ENCODE data around the gene PLA2G4C.

The PLA2G4C gene

DNA sequence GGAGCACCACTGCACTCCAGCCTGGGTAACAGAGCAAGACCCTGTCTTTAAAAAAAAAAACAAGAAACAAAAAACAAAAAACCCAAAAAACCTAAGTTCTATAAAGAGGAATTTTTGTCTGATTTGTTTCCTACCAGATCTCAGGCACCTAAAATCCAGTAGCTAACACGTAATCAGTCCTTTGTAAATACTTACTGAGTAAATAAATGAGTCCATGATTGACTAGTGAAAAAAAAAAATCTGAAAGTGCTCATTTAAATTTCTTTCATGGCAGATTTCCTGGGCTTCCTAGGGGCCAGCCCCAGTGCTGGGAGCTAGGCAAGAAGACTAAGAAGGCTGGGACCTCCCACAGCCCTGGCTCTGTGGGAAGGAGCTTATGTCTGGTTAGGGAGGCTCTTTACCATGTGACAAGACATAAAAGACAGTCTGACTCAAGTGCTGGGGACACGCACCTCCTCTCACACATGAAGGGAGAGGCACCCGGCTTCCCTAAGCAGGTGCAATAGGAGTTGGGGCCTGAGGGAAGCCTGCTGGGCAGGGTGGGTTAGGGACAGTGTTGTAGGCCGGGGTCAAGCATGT is 37.1 kb upstream of the PLA2G4C start:
- TF ChIP-seq ZBTB7A (IDR thresholded peaks at IDR 0.05; ENCODE audit: low read depth) (no peak), CREB1 (IDR thresholded peaks at IDR 0.05; ENCODE audit: low read depth) (no peak), FOXM1 (IDR thresholded peaks at IDR 0.05; ENCODE audit: borderline replicate concordance, low read depth) (no peak), EP300 (IDR thresholded peaks at IDR 0.05; ENCODE audit: borderline replicate concordance) (no peak), NFIC (IDR thresholded peaks at IDR 0.05) (no peak), CEBPB (IDR thresholded peaks at IDR 0.05) (no peak), EGR1 (IDR thresholded peaks at IDR 0.05) (no peak), TCF12 (IDR thresholded peaks at IDR 0.05; ENCODE audit: low read depth) (no peak), RAD21 (IDR thresholded peaks at IDR 0.05; ENCODE audit: low read depth) (no peak), YY1 (IDR thresholded peaks at IDR 0.05; ENCODE audit: low read depth) (no peak), TAF1 (IDR thresholded peaks at IDR 0.05; ENCODE audit: low read depth) (no peak), TEAD4 (IDR thresholded peaks at IDR 0.05) (no peak)
- TF ChIP-seq, protein P1, sequence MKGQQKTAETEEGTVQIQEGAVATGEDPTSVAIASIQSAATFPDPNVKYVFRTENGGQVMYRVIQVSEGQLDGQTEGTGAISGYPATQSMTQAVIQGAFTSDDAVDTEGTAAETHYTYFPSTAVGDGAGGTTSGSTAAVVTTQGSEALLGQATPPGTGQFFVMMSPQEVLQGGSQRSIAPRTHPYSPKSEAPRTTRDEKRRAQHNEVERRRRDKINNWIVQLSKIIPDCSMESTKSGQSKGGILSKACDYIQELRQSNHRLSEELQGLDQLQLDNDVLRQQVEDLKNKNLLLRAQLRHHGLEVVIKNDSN (IDR thresholded peaks at IDR 0.05): no peak
- TF ChIP-seq, protein P2, sequence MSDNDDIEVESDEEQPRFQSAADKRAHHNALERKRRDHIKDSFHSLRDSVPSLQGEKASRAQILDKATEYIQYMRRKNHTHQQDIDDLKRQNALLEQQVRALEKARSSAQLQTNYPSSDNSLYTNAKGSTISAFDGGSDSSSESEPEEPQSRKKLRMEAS (IDR thresholded peaks at IDR 0.05): no peak
- TF ChIP-seq, protein P3, sequence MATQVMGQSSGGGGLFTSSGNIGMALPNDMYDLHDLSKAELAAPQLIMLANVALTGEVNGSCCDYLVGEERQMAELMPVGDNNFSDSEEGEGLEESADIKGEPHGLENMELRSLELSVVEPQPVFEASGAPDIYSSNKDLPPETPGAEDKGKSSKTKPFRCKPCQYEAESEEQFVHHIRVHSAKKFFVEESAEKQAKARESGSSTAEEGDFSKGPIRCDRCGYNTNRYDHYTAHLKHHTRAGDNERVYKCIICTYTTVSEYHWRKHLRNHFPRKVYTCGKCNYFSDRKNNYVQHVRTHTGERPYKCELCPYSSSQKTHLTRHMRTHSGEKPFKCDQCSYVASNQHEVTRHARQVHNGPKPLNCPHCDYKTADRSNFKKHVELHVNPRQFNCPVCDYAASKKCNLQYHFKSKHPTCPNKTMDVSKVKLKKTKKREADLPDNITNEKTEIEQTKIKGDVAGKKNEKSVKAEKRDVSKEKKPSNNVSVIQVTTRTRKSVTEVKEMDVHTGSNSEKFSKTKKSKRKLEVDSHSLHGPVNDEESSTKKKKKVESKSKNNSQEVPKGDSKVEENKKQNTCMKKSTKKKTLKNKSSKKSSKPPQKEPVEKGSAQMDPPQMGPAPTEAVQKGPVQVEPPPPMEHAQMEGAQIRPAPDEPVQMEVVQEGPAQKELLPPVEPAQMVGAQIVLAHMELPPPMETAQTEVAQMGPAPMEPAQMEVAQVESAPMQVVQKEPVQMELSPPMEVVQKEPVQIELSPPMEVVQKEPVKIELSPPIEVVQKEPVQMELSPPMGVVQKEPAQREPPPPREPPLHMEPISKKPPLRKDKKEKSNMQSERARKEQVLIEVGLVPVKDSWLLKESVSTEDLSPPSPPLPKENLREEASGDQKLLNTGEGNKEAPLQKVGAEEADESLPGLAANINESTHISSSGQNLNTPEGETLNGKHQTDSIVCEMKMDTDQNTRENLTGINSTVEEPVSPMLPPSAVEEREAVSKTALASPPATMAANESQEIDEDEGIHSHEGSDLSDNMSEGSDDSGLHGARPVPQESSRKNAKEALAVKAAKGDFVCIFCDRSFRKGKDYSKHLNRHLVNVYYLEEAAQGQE (IDR thresholded peaks at IDR 0.05; ENCODE audit: low read depth): no peak

DNA sequence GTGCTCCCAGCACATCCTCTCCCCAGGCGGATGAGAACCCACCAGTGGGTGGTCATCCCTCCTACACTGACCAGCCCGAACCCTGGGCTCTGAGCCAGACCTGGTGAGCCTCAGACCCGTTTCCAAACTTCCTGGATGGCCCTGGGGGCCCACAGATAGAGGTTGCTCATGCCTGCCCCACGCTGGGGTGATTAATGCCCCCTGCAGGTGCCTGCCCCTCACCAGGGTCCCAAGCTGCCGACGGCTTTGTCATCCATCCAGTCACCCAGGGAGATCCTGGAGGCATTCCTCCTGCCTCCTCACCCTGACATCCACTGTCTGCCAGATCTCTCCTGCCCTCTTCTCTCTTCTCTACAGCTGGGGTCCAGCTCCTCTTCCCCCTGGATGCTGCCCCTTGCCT is 28.4 kb upstream of the PLA2G4C start:
- TF ChIP-seq TEAD4 (IDR thresholded peaks at IDR 0.05) (no peak), EGR1 (IDR thresholded peaks at IDR 0.05) (no peak), NFIC (IDR thresholded peaks at IDR 0.05) (no peak), TAF1 (IDR thresholded peaks at IDR 0.05; ENCODE audit: low read depth) (no peak), FOXM1 (IDR thresholded peaks at IDR 0.05; ENCODE audit: borderline replicate concordance, low read depth) (no peak), ZBTB7A (IDR thresholded peaks at IDR 0.05; ENCODE audit: low read depth) (no peak), YY1 (IDR thresholded peaks at IDR 0.05; ENCODE audit: low read depth) (no peak), CEBPB (IDR thresholded peaks at IDR 0.05) (no peak), TCF12 (IDR thresholded peaks at IDR 0.05; ENCODE audit: low read depth) (no peak), CREB1 (IDR thresholded peaks at IDR 0.05; ENCODE audit: low read depth) (no peak)
- TF ChIP-seq, protein P2 (IDR thresholded peaks at IDR 0.05): no peak
- TF ChIP-seq, protein P3 (IDR thresholded peaks at IDR 0.05; ENCODE audit: low read depth): no peak

DNA sequence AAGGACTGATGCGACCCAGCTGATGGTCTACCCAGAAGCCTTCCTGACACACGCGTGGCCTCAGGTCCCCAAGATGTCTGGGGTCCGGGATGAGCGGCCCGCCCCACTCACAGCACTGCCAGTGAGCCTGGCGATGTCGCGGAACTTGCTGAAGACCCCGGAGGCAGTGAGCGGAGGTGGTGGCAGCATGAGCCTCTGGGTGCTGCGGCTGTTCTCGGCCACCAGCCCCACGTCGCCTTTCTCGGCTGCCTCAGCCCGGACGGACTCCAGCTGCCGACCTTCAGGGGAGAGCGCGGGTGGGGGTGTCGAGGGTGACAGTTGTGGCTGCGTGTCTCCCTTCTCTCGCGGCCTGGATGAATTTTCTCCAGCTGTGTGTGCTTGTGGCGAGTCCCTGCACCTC is 26.8 kb upstream of the PLA2G4C start:
- no peak for TF ChIP-seq ZBTB7A (IDR thresholded peaks at IDR 0.05; ENCODE audit: low read depth)
- no peak for TF ChIP-seq NFIC (IDR thresholded peaks at IDR 0.05)
- TF ChIP-seq TAF1 (IDR thresholded peaks at IDR 0.05; ENCODE audit: low read depth): no peak
- TF ChIP-seq EGR1 (IDR thresholded peaks at IDR 0.05): no peak
- TF ChIP-seq YY1 (IDR thresholded peaks at IDR 0.05; ENCODE audit: low read depth): no peak
- no peak for TF ChIP-seq CREB1 (IDR thresholded peaks at IDR 0.05; ENCODE audit: low read depth)
- no peak for TF ChIP-seq RAD21 (IDR thresholded peaks at IDR 0.05; ENCODE audit: low read depth)
- TF ChIP-seq, protein P3 (IDR thresholded peaks at IDR 0.05; ENCODE audit: low read depth): no peak
- TF ChIP-seq, protein P1 (IDR thresholded peaks at IDR 0.05): no peak
- TF ChIP-seq TCF12 (IDR thresholded peaks at IDR 0.05; ENCODE audit: low read depth): no peak
- TF ChIP-seq FOXM1 (IDR thresholded peaks at IDR 0.05; ENCODE audit: borderline replicate concordance, low read depth): no peak
- TF ChIP-seq EP300 (IDR thresholded peaks at IDR 0.05; ENCODE audit: borderline replicate concordance): no peak
- no peak for TF ChIP-seq CEBPB (IDR thresholded peaks at IDR 0.05)
- TF ChIP-seq TEAD4 (IDR thresholded peaks at IDR 0.05): no peak
- TF ChIP-seq, protein P2 (IDR thresholded peaks at IDR 0.05): no peak

DNA sequence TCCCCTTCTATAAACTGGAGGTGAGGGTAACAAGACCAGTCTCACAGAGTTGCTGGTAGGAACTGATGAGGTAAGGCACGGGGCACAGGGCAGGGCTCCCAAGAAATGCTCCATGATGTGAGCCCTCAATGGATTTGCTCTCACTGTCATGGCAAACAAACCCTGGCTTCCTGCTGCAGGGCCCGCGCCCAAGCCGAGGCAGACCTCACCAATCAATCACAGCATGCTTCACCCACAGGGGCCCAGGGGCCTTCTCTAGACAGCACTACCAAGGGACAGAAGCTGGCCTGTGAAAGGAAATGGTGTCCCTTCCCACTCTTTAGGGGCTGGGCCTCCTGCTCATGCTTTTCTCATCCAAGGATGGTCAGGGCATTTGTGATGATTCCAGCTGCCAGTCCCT is 25.9 kb upstream of the PLA2G4C start:
- no peak for TF ChIP-seq ZBTB7A (IDR thresholded peaks at IDR 0.05; ENCODE audit: low read depth)
- no peak for TF ChIP-seq FOXM1 (IDR thresholded peaks at IDR 0.05; ENCODE audit: borderline replicate concordance, low read depth)
- TF ChIP-seq, protein P3 (IDR thresholded peaks at IDR 0.05; ENCODE audit: low read depth): no peak
- TF ChIP-seq YY1 (IDR thresholded peaks at IDR 0.05; ENCODE audit: low read depth): no peak
- TF ChIP-seq, protein P2 (IDR thresholded peaks at IDR 0.05): no peak
- TF ChIP-seq RAD21 (IDR thresholded peaks at IDR 0.05; ENCODE audit: low read depth): no peak
- TF ChIP-seq CREB1 (IDR thresholded peaks at IDR 0.05; ENCODE audit: low read depth): no peak
- TF ChIP-seq EP300 (IDR thresholded peaks at IDR 0.05; ENCODE audit: borderline replicate concordance): no peak
- TF ChIP-seq TCF12 (IDR thresholded peaks at IDR 0.05; ENCODE audit: low read depth): no peak
- TF ChIP-seq TEAD4 (IDR thresholded peaks at IDR 0.05): no peak
- no peak for TF ChIP-seq TAF1 (IDR thresholded peaks at IDR 0.05; ENCODE audit: low read depth)
